ENCODE measurements around the gene ADRA2A.

Gene ADRA2A

GRCh38 chr10:111130471-111130870 lies 53.6 kb downstream of the ADRA2A start:
- no peak for TF ChIP-seq CTCF (IDR thresholded peaks at IDR 0.05; ENCODE audit: low read depth, low read length, missing control alignments)
- no peak for DNase-seq (ENCODE audit: low read depth)
- no peak overlapping the region for H3K4me3 ChIP-seq (ENCODE audit: low read depth, low read length)

Measured in GM12864 (cell line).